ENCODE data around the gene PCDHB11.
"Not testable (repeated sequence)": the region's sequence is repeated elsewhere in the genome, so short reads cannot be mapped to it uniquely, and the experiment has no call there.

The PCDHB11 gene

GRCh38 chr5:141199359-141200235 lies at the start of gene PCDHB11:
Gene PCDHB11 (plus strand): TSS chr5:141199627. CDS start chr5:141199775, 148 bp downstream.
- DNase-seq: no peak

- no peak for DNase-seq
Observed at GRCh38 chr5:141149812-141150211, 49.6 kb upstream of the PCDHB11 start, which contains the start of gene PCDHB6. Gene PCDHB6 (plus strand): TSS chr5:141150057. CDS start chr5:141150258, 201 bp downstream.

- DNase-seq: no peak
Observed at GRCh38 chr5:141150224-141150992, 49.0 kb upstream of the PCDHB11 start.

GRCh38 chr5:141150993-141151325 lies 48.5 kb upstream of the PCDHB11 start:
- no peak for DNase-seq

- DNase-seq: not testable (repeated sequence)
Observed at GRCh38 chr5:141151632-141152031, 47.8 kb upstream of the PCDHB11 start.

- not testable (repeated sequence) for DNase-seq
Observed at GRCh38 chr5:141152096-141152495, 47.3 kb upstream of the PCDHB11 start.

- DNase-seq: no peak
Observed at GRCh38 chr5:141155540-141156374, 43.7 kb upstream of the PCDHB11 start.

GRCh38 chr5:141157356-141157755 lies 42.1 kb upstream of the PCDHB11 start:
- not testable (repeated sequence) for DNase-seq

- DNase-seq: not testable (repeated sequence)
Observed at GRCh38 chr5:141157901-141158300, 41.5 kb upstream of the PCDHB11 start.

GRCh38 chr5:141172381-141173204 lies 26.8 kb upstream of the PCDHB11 start, which contains the start of gene PCDHB7:
Gene PCDHB7 (plus strand): TSS chr5:141172644. CDS start chr5:141172836, 192 bp downstream.
- DNase-seq: no peak

- not testable (repeated sequence) for DNase-seq
Observed at GRCh38 chr5:141174291-141175104, 24.9 kb upstream of the PCDHB11 start.

GRCh38 chr5:141175933-141176332 lies 23.5 kb upstream of the PCDHB11 start:
- DNase-seq: no peak

- DNase-seq: peak; percentile 1
Observed at GRCh38 chr5:141177577-141178191, 21.7 kb upstream of the PCDHB11 start, which contains the start of gene PCDHB8. Gene PCDHB8 (plus strand): TSS chr5:141177790. CDS start chr5:141178035, 245 bp downstream.

GRCh38 chr5:141179371-141179770 lies 20.1 kb upstream of the PCDHB11 start:
- not testable (repeated sequence) for DNase-seq

- not testable (repeated sequence) for DNase-seq
Observed at GRCh38 chr5:141179876-141180275, 19.6 kb upstream of the PCDHB11 start.

GRCh38 chr5:141180313-141180712 lies 19.1 kb upstream of the PCDHB11 start:
- no peak for DNase-seq

- DNase-seq: peak; percentile 9
Observed at GRCh38 chr5:141182248-141182647, 17.2 kb upstream of the PCDHB11 start, which contains the start of gene PCDHB16. Gene PCDHB16 (plus strand): TSS chr5:141182387. CDS start chr5:141182560, 173 bp downstream.

GRCh38 chr5:141184117-141184855 lies 15.1 kb upstream of the PCDHB11 start:
- DNase-seq: not testable (repeated sequence)

GRCh38 chr5:141186897-141187512 lies 12.4 kb upstream of the PCDHB11 start, which contains the start of gene PCDHB9:
Gene PCDHB9 (plus strand): TSS chr5:141187161. CDS start chr5:141187319, 158 bp downstream.
- DNase-seq: peak; percentile 3

Data from NCI-H1092 (cell line).